SK-N-SH treated with all-trans-retinoic acid at 6 μM for 48 hours (cell line): ENCODE measurements around the gene CDON.

ENCODE experiments used
- ATAC-seq: fragments of 200-7000 bp; cut with Tn5 transposase; 3 replicates; pipeline ENCODE4 v1.9.1; 2020; ENCODE audit warnings: mild to moderate bottlenecking, moderate library complexity
- BACH2 ChIP-seq: fragments of 250-450 bp; sonication (Bioruptor Pico); IDR thresholded peaks from 2 replicates; pipeline ENCODE4 v1.9.0; 2021; ENCODE audit warnings: mild to moderate bottlenecking, borderline replicate concordance
- CREB5 ChIP-seq: fragments of 250-450 bp; sonication (Bioruptor Pico); IDR thresholded peaks from 2 replicates; pipeline ENCODE4 v1.5.1; 2020; ENCODE audit warnings: low read depth, mild to moderate bottlenecking, moderate library complexity
- CSDC2 ChIP-seq: fragments of 250-450 bp; sonication (Bioruptor Pico); IDR thresholded peaks from 2 replicates; pipeline ENCODE4 v1.5.0; 2020; ENCODE audit warnings: mild to moderate bottlenecking, moderate library complexity
- CSRNP3 ChIP-seq: fragments of 250-450 bp; sonication (Bioruptor Pico); IDR thresholded peaks from 2 replicates; pipeline ENCODE4 v1.5.1; 2021; ENCODE audit warnings: mild to moderate bottlenecking, moderate library complexity
- ESRRG ChIP-seq: fragments of 250-450 bp; sonication (Bioruptor Pico); IDR thresholded peaks from 2 replicates; pipeline ENCODE4 v1.6.1; 2021; ENCODE audit warnings: mild to moderate bottlenecking
- GLIS3 ChIP-seq: fragments of 250-450 bp; sonication (Bioruptor Pico); IDR thresholded peaks from 2 replicates; pipeline ENCODE4 v1.5.0; 2020; ENCODE audit warnings: mild to moderate bottlenecking, moderate library complexity
- ISL1 ChIP-seq: fragments of 250-450 bp; sonication (Bioruptor Pico); IDR thresholded peaks from 2 replicates; pipeline ENCODE4 v2.1.2; 2022; ENCODE audit warnings: mild to moderate bottlenecking, moderate library complexity
- OSR1 ChIP-seq: fragments of 250-450 bp; sonication (Bioruptor Pico); IDR thresholded peaks from 2 replicates; pipeline ENCODE4 v1.8.0; 2022; ENCODE audit warnings: moderate library complexity, mild to moderate bottlenecking, inconsistent platforms
- PATZ1 ChIP-seq: fragments of 250-450 bp; sonication (Bioruptor Pico); IDR thresholded peaks from 2 replicates; pipeline ENCODE4 v1.8.0; 2020; ENCODE audit warnings: mild to moderate bottlenecking, moderate library complexity, borderline replicate concordance
- PPARA ChIP-seq: fragments of 250-450 bp; sonication (Bioruptor Pico); IDR thresholded peaks from 2 replicates; pipeline ENCODE4 v1.5.0; 2020; ENCODE audit warnings: mild to moderate bottlenecking, borderline replicate concordance
- SNAI2 ChIP-seq: fragments of 250-450 bp; sonication (Bioruptor Pico); IDR thresholded peaks from 2 replicates; pipeline ENCODE4 v1.5.0; 2020; ENCODE audit warnings: mild to moderate bottlenecking, moderate library complexity
- TOX ChIP-seq: fragments of 250-450 bp; sonication (Bioruptor Pico); IDR thresholded peaks from 2 replicates; pipeline ENCODE4 v1.8.0; 2021; ENCODE audit warnings: mild to moderate bottlenecking, moderate library complexity, borderline replicate concordance
- TSHZ2 ChIP-seq: fragments of 250-450 bp; sonication (Bioruptor Pico); IDR thresholded peaks from 2 replicates; pipeline ENCODE4 v1.5.0; 2020; ENCODE audit warnings: mild to moderate bottlenecking, moderate library complexity
- ZC3H10 ChIP-seq: fragments of 250-450 bp; sonication (Bioruptor Pico); IDR thresholded peaks from 2 replicates; pipeline ENCODE4 v1.5.1; 2021; ENCODE audit warnings: mild to moderate bottlenecking, moderate library complexity
- ZFP3 ChIP-seq: fragments of 250-450 bp; sonication (Bioruptor Pico); IDR thresholded peaks from 2 replicates; pipeline ENCODE4 v1.5.0; 2020; ENCODE audit warnings: mild to moderate bottlenecking, moderate library complexity
- ZFP30 ChIP-seq: fragments of 450-650 bp; formaldehyde crosslinking; IDR thresholded peaks from 2 replicates; pipeline ENCODE4 v1.5.0; 2022; ENCODE audit warnings: mild to moderate bottlenecking, moderate library complexity
- ZNF565 ChIP-seq: fragments of 450-650 bp; formaldehyde crosslinking; conservative IDR thresholded peaks from 2 replicates; pipeline ENCODE4 v1.5.0; 2020; ENCODE audit warnings: low read depth, mild to moderate bottlenecking, moderate library complexity
- ZNF70 ChIP-seq: fragments of 450-650 bp; formaldehyde crosslinking; IDR thresholded peaks from 2 replicates; pipeline ENCODE4 v1.5.0; 2020; ENCODE audit warnings: mild to moderate bottlenecking, moderate library complexity

CDON gene

GRCh38 chr11:125971618-125972017 lies 91.0 kb downstream of the CDON start:
- no peak for TF ChIP-seq TOX
- TF ChIP-seq ESRRG (CRISPR knock-in tag), result no peak
- no peak for TF ChIP-seq ZFP3
- no peak for TF ChIP-seq ZC3H10 (CRISPR knock-in tag)
- no peak for TF ChIP-seq CSDC2
- no peak for TF ChIP-seq ZFP30 (CRISPR knock-in tag)
- TF ChIP-seq ISL1, result no peak
- no peak for TF ChIP-seq PATZ1 (CRISPR knock-in tag)
- TF ChIP-seq BACH2 (CRISPR knock-in tag), result no peak
- TF ChIP-seq OSR1 (CRISPR knock-in tag), result no peak
- TF ChIP-seq GLIS3 (CRISPR knock-in tag), result no peak
- TF ChIP-seq SNAI2 (CRISPR knock-in tag), result no peak
- no peak for TF ChIP-seq ZNF70 (CRISPR knock-in tag)
- no peak for TF ChIP-seq ZNF565 (CRISPR knock-in tag)
- no peak for TF ChIP-seq PPARA (CRISPR knock-in tag)
- TF ChIP-seq TSHZ2, result no peak
- ATAC-seq, result no peak

GRCh38 chr11:125968354-125968753 lies 94.3 kb downstream of the CDON start:
- TF ChIP-seq BACH2 (CRISPR knock-in tag) (no peak), TOX (no peak), ISL1 (no peak), PPARA (CRISPR knock-in tag) (no peak), CREB5 (CRISPR knock-in tag) (no peak), ZNF70 (CRISPR knock-in tag) (no peak), ZC3H10 (CRISPR knock-in tag) (no peak), CSRNP3 (CRISPR knock-in tag) (no peak)
- no peak for ATAC-seq

GRCh38 chr11:125967515-125967914 lies 95.2 kb downstream of the CDON start:
- ATAC-seq, result no peak
- no peak for TF ChIP-seq PPARA (CRISPR knock-in tag)
- no peak for TF ChIP-seq PATZ1 (CRISPR knock-in tag)
- no peak for TF ChIP-seq CREB5 (CRISPR knock-in tag)
- TF ChIP-seq ZFP3, result no peak
